ENCODE data around the gene MNDA.

Gene MNDA

DNA sequence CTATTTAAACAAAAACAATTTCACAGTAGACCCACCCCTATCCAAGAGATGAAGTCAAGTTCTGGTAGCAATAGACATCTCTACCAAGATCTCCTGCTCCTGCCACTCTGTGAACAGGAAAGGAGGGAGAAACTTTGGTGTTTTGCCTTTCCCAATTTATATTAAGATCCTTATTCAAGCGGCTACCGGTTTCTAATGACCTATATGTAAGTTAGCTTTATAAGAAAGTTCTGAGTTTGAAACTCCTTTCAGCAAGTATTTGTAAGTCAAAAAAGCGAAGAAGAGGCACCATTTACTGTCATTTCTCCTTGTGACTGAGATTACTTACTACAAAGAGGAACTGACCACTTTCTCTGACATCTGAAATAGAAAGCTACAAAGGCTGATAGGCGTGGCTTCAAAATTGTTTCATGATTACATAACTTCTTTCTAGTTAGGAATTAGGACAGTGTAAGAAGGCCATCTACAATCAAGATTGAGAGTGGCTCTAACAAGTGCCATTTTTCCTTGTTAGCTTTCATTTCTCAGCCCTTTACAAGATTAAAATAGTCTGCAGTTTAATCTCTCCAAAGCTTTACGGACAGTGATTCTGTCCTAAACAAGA, at the start of gene MNDA:
MNDA (plus strand) TSS at position 448 of the 604 bp plus-strand sequence. CDS start 10,803 bp downstream, outside the sequence.
- no peak for DNase-seq

GRCh38 chr1:158793604-158794003, 37.5 kb upstream of the MNDA start:
- DNase-seq = no peak

DNA sequence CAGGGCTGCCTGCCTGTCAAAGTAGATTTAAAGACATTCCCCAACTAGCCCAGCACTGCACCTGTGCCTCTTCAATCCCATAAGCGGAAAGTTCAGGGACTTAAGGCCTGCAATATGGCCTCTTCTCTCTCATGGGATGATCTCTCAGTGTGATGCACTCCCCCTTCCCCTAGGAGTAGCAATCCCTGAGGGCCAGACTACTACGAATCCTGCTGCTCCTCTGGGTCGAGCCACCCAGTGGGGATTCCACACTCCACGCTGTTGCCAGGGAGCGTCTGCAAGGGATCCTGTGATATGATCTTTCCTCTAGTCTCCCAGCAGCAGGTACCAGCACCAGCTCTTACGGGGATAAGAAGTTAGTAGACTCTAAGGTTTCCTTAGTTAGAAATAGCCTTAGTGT, 36.9 kb upstream of the MNDA start:
- DNase-seq = no peak

DNA sequence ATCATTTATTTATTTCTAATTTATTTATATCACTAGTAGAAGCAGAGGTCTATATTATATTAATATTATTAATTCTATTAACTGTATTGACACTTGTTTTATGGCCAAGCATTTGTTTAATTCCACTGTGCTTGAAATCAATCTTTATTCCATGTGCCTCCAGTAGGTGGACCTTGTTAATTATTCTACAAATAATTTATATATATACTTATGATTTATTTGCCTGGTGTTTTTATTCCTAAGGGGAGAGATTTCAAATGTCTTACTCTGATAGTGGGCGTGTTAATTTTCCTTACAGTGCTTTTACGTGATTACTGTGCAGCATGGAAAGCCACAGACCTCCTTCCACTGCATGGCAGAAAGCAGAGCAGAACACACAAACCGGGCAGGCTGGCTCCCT, 32.6 kb upstream of the MNDA start:
- DNase-seq = no peak

GRCh38 chr1:158799689-158800088, 31.5 kb upstream of the MNDA start:
- DNase-seq = no peak

GRCh38 chr1:158800526-158800925, 30.6 kb upstream of the MNDA start:
- no peak for DNase-seq

DNA sequence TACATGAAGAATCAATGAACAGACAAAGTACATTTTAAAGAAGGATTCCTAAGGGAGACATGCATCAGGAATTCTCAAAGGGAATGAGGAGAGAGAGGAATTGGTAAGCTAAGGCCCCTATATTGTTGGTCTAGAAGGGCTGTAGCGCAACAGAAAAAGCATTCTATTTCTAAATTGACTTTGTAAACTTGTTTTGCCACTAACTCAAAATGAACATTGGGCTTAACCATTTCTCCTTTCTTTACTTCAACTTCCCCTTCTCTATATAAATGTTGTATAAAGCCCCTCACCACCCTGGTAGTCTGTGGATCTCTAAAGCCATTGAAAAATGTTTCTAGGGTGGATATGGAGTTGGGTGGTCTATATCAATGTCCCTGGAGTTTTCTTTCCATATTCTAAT, 29.8 kb upstream of the MNDA start:
- no peak for DNase-seq

GRCh38 chr1:158803678-158804077, 27.5 kb upstream of the MNDA start:
- no peak for DNase-seq

DNA sequence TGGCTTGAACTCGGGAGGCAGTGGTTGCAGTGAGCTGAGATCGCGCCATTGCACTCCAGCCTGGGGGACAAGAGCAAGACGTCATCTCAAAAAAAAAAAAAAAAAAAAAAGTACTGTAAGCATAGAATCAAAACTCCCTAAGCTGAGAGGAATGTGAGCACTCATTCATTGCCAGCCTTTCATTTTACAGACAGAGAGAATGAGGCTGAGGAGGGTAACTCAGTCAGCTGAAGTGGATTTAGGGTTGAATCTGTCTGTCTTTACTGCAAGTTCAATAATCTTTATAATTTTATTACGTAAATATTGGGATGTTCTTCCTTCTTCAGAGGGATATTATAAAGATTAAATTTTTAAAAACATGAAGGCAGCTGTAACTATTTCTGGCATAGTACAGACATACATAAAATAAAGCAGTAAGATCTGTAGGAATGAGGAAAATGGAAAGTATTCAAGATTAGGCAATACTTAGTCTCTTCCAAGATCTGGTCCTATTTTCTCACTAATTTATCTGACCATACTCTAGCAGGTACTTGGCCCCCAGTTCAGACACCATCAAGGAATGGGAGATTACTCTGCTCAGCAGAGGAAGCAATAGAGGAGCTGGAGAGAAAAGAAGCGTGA, 24.1 kb upstream of the MNDA start:
- DNase-seq = no peak

- DNase-seq = no peak
These were observed 21.9 kb upstream of the MNDA start for GRCh38 chr1:158809256-158809655.

- no peak for DNase-seq
These were observed 21.3 kb upstream of the MNDA start for GRCh38 chr1:158809862-158810261.

DNA sequence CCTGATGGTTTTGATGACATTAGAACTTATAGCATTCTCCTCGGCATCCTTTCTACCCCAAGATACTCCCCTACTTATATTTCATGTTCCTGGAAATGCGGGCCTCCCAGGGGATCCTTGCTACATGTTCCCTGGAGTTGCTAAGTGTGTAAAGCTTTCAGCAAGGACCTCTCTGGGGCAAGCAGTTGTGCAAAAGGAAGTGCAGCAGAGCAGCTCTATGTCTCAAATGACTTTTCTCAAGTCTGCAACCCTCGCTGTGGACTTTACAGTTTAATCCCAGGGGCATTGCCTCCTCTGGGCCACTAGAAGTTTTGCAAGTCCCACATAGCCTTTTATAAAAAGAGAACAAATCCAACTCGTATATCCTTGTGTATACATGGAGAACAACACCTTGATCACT, 20.8 kb upstream of the MNDA start:
- no peak for DNase-seq

- DNase-seq = no peak
These were observed 18.8 kb upstream of the MNDA start for GRCh38 chr1:158812336-158812735.

GRCh38 chr1:158813164-158813563, 18.0 kb upstream of the MNDA start:
- no peak for DNase-seq

GRCh38 chr1:158814970-158815369, 16.2 kb upstream of the MNDA start:
- no peak for DNase-seq

DNA sequence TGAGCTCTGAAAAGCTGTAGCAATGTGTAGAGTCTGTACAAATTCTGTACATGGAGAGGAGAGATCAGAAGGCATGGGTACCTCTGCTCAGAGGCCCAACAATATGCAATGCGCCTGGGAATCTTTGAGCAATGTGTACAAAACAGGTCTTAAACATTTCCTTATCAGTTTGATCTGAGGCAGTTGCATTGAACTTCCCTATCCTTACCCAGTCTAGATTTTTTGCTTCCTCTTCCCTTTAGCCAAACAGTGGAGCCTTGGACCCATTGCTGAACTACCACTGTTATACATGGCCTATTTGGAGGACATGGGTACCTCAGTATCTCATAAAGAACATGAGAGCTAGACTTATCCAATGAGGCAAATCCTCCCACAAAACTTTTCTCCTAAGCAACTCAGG, 12.6 kb upstream of the MNDA start:
- no peak for DNase-seq

DNA sequence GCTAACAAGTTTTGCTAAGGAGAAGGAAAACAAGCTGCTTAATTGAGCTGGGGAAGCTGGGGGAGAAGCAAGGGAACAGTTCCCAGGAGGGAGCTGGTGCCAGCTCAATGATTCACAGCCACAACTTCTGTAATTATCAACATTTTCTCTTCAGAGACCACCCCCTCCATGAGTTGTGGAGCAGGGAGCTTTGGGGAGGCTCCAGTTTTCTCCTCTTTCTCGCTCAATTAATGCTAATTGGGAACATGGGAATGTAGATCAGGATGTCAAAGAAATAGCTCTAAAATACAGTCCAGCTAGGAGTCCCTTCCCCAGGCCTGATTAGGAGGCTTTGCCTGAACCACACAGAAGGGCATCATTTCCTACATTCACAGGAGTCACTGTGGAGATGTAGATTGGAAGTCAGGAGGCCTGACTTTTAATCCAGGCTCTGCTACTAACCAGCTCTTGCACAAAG, 12.1 kb upstream of the MNDA start:
- DNase-seq = no peak

DNA sequence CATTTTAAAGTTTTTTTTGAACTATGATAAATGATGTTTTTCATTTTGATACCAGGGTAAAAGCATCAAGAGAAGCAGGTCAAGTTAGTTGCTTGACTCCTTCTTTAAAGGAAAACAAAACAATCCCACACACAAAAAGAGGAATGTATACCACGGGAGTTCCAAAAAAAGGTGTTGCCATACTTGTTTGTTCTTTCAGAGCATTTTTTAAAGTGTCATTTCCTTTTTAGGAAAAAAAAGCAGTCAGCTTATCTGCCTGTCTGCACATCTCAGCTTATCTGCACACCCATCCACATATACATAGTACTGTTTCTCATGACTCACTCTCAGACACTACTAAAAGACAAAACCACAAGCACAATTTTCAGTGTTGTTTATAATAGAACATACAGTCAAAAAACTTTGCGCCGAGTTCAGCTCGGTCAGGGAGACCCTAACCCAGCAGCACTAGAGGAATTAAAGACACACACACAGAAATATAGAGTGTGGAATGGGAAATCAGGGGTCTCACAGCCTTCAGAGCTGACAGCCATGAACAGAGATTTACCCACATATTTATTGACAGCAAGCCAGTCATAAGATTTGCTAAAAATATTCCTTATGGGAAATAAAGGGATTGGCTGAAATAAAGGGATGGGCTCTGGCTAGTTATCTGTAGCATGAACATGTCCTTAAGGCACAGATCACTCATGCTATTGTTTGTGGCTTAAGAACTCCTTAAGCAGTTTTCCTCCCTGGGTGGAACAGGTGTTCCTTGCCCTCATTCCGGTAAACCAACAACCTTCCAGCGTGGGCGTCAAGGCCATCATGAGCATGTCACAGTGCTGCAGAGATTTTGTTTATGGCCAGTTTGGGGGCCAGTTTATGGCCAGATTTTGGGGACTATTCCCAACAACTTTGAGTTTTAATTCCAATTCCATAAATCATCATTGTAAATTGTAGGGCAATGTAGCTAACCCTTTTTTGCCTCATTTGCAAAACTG, 11.4 kb upstream of the MNDA start:
- no peak for DNase-seq

- DNase-seq = no peak
These were observed 9.4 kb upstream of the MNDA start for GRCh38 chr1:158821723-158822122.

DNA sequence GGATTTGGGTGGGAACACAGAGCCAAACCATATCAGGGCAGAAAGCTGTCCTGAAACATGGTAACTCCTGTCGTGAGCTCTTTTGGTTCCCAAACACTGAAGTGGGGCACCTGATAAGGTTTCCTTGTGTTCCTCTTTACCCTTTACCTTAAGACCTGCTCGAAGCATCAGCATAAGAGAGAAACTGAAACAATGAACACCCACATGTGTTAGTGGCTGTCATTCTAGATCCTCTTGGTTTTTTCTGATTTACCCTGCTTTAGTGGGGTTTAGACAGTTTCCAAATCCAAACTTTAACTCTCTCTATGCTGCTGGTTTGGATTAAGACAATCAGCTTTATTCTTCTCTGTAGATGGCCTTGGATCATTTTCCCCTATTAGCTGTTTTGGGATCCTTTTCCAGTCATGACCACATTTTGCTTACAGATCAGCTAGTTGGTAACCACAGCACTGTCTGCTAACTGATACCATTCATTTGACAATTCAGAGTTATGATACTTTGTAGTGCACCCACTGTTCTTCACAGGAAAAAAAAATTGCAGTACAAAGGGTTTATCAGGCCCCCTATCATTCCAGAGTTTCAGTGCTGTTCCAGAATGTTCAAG, 975 bp upstream of the MNDA start:
- DNase-seq = no peak

- DNase-seq = no peak
These were observed 2.1 kb downstream of the MNDA start for GRCh38 chr1:158833264-158833663.

DNA sequence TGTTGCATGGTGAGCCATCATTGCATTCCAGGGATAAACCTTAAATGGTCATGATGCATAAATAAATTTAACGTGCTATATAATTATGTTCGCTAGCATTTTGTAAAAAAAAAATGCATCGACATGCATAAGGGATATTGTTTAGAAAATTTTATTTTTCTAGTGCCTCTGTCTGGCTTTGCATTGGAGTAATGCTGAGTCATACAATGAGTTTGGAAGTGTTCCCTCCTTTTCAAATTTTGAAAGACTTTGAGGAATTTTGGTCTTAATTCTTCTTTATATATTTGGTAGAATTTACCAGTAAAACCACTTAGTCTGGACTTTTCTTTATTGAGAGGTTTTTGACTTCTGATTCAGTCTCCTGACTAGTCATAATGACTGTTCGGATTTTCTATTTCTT, 4.9 kb downstream of the MNDA start:
- no peak for DNase-seq

GRCh38 chr1:158838660-158839059, 7.5 kb downstream of the MNDA start:
- no peak for DNase-seq
